HepG2 (cell line): ENCODE data around the gene NOP9. TPM values are rescaled to one million over a fixed set of nuclear protein-coding genes. Genes with fewer than 3 reads are reported as not detected.

Experiments
- CBFB ChIP-seq: sonication (generic); formaldehyde crosslinking; IDR thresholded peaks from 2 replicates; pipeline ENCODE4 v1.4.0; 2020; ENCODE audit warnings: missing genetic modification reagents
- CEBPB ChIP-seq: IDR thresholded peaks from 2 replicates; pipeline ENCODE4 v1.6.1; 2011; ENCODE audit warnings: low read depth, low read length, improper control_type of control experiment, borderline replicate concordance
- DNMT3B ChIP-seq: conservative IDR thresholded peaks from 2 replicates; pipeline ENCODE4 v1.6.1; 2016; ENCODE audit warnings: missing biosample characterization, control low read depth
- MLLT10 ChIP-seq: sonication (generic); formaldehyde crosslinking; IDR thresholded peaks from 2 replicates; pipeline ENCODE4 v1.4.0; 2020; ENCODE audit warnings: missing genetic modification reagents
- PHB2 ChIP-seq: fragments of 450-650 bp; IDR thresholded peaks from 2 replicates; pipeline ENCODE4 v1.6.1; 2018; ENCODE audit not compliant: partially characterized antibody
- SMAD1 ChIP-seq: sonication (generic); formaldehyde crosslinking; IDR thresholded peaks from 2 replicates; pipeline ENCODE4 v1.4.0; 2020; ENCODE audit warnings: missing genetic modification reagents, low read depth, mild to moderate bottlenecking, borderline replicate concordance
- WIZ ChIP-seq: sonication (generic); formaldehyde crosslinking; IDR thresholded peaks from 2 replicates; pipeline ENCODE4 v1.5.1; 2020; ENCODE audit warnings: mild to moderate bottlenecking, missing genetic modification reagents
- ZBTB34 ChIP-seq: sonication (generic); formaldehyde crosslinking; IDR thresholded peaks from 2 replicates; pipeline ENCODE4 v1.8.0; 2022; ENCODE audit warnings: mild to moderate bottlenecking, missing genetic modification reagents
- ZBTB38 ChIP-seq: sonication (generic); formaldehyde crosslinking; IDR thresholded peaks from 2 replicates; pipeline ENCODE4 v1.5.1; 2020; ENCODE audit warnings: mild to moderate bottlenecking, missing genetic modification reagents
- ZBTB46 ChIP-seq: sonication (generic); formaldehyde crosslinking; IDR thresholded peaks from 2 replicates; pipeline ENCODE4 v1.4.0; 2020; ENCODE audit warnings: mild to moderate bottlenecking, missing genetic modification reagents, borderline replicate concordance
- ZFAT ChIP-seq: sonication (generic); formaldehyde crosslinking; conservative IDR thresholded peaks from 2 replicates; pipeline ENCODE4 v1.8.1; 2023; ENCODE audit warnings: missing genetic modification reagents, inconsistent platforms
- ZNF253 ChIP-seq: sonication (generic); formaldehyde crosslinking; IDR thresholded peaks from 2 replicates; pipeline ENCODE4 v1.8.0; 2022; ENCODE audit warnings: mild to moderate bottlenecking, missing genetic modification reagents, borderline replicate concordance
- ZNF382 ChIP-seq: sonication (generic); formaldehyde crosslinking; IDR thresholded peaks from 2 replicates; pipeline ENCODE4 v1.5.0; 2020; ENCODE audit warnings: missing genetic modification reagents, mild to moderate bottlenecking, borderline replicate concordance
- ZNF414 ChIP-seq: sonication (generic); formaldehyde crosslinking; IDR thresholded peaks from 2 replicates; pipeline ENCODE4 v1.5.0; 2020; ENCODE audit warnings: missing genetic modification reagents
- ZNF703 ChIP-seq: sonication (generic); formaldehyde crosslinking; IDR thresholded peaks from 2 replicates; pipeline ENCODE4 v1.5.1; 2020; ENCODE audit warnings: missing genetic modification reagents, mild to moderate bottlenecking, moderate library complexity, borderline replicate concordance
- ZNF749 ChIP-seq: sonication (generic); formaldehyde crosslinking; IDR thresholded peaks from 2 replicates; pipeline ENCODE4 v1.8.0; 2022; ENCODE audit warnings: mild to moderate bottlenecking, missing genetic modification reagents, moderate library complexity, borderline replicate concordance
- ZNF879 ChIP-seq: sonication (generic); formaldehyde crosslinking; IDR thresholded peaks from 2 replicates; pipeline ENCODE4 v1.8.1; 2023; ENCODE audit warnings: missing genetic modification reagents
- polyA plus RNA-seq, 8 experiments: library from polyadenylated mRNA; depleted of rRNA in 3 of 8; stranded (reverse) in 7 of 8; unstranded in 1 of 8; fragments of >200 nt; fragmentation: Illumina TruSeq in 4 of 8; extraction: Trizol in 4 of 8; gene quantifications; 2 replicates each; pipeline versions ENCODE4 v1.2.1 to v1.2.3, GENCODE V29; 2011 to 2016; ENCODE audit warnings: low read depth in 4 of 8, missing spikeins in 1 of 8, mixed read lengths in 1 of 8; ENCODE audit not compliant: insufficient read depth in 1 of 8
- total RNA-seq, 5 experiments: library from RNA; depleted of rRNA; stranded (reverse); fragments of >200 nt; fragmentation: Illumina TruSeq; extraction: Trizol; gene quantifications; 2 replicates each; pipeline ENCODE4 v1.2.3, GENCODE V29; 2016; ENCODE audit warnings: low read depth in 1 of 5
- TF ChIP-seq, protein P1 (sequence below): sonication (generic); formaldehyde crosslinking; IDR thresholded peaks from 2 replicates; pipeline ENCODE4 v1.4.0; 2020; ENCODE audit warnings: missing genetic modification reagents
- TF ChIP-seq, protein P2 (sequence below): sonication (generic); formaldehyde crosslinking; IDR thresholded peaks from 2 replicates; pipeline ENCODE4 v1.4.0; 2020; ENCODE audit warnings: mild to moderate bottlenecking, missing genetic modification reagents

NOP9 gene
- total and polyA plus RNA-seq, 2 of the 13 experiments (the other 11 are each of a cell fraction or from before 2014, with no cell fraction given): 24.5 to 61.6 TPM

DNA sequence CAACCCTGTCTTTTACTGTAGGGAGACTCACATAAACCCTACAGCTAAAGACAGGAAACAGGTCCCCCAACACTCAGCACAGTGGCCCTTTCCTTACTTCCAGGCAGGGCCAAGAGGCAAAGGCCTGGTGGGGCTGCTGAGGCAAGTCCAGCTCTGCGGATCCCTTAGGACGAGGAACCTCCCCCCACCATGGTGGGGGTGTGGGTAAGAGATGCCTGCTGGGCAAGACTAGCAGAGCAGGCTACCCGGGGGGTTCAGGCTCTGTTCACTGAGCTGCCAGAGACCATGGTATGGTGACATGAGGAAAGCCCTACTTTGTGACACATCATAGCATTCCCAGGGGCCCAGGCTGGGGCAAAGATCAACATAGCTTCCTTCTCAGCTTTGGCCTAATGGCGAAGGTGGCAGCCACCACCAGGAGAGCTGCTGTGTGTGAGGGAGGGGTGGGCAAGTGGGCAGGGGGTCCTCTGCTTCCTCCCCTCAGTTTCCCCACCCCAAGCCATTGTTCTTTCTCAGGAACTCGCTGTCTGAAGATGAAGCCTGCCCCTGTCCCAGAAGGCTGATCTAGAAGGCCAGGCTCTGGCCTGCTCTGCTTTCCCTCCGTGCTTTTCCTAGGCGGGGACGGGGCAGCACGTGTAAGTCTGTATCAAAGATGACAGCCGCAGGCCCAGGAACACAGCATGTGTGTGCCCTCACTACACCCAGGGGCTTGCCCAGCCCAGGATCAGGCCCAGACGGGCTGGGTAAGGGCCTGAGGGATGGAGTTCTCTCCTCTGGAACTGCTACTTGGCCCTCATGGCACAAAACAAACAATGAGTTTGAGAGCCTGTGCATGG lies 47.1 kb upstream of the NOP9 start (continued):
- TF ChIP-seq, protein P1, sequence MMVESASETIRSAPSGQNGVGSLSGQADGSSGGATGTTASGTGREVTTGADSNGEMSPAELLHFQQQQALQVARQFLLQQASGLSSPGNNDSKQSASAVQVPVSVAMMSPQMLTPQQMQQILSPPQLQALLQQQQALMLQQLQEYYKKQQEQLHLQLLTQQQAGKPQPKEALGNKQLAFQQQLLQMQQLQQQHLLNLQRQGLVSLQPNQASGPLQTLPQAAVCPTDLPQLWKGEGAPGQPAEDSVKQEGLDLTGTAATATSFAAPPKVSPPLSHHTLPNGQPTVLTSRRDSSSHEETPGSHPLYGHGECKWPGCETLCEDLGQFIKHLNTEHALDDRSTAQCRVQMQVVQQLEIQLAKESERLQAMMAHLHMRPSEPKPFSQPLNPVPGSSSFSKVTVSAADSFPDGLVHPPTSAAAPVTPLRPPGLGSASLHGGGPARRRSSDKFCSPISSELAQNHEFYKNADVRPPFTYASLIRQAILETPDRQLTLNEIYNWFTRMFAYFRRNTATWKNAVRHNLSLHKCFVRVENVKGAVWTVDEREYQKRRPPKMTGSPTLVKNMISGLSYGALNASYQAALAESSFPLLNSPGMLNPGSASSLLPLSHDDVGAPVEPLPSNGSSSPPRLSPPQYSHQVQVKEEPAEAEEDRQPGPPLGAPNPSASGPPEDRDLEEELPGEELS (CRISPR knock-in tag): peak; percentile 67
- TF ChIP-seq ZNF703 (CRISPR knock-in tag) (no peak), WIZ (CRISPR knock-in tag) (peak; percentile 73; the same call in 1 of the 2 replicates), ZFAT (no peak), ZNF879 (CRISPR knock-in tag) (no peak), ZBTB34 (no peak), CEBPB (peak; percentile 50; the same call in 1 of the 2 replicates), ZNF253 (CRISPR knock-in tag) (peak; percentile 64; the same call in 1 of the 2 replicates), MLLT10 (CRISPR knock-in tag) (no peak), DNMT3B (CRISPR knock-in tag) (0 out of 2 replicates have a peak, but pooled peaks have one; percentile 33), SMAD1 (CRISPR knock-in tag) (peak; percentile 89; the same call in 1 of the 2 replicates), ZNF382 (no peak), ZNF414 (CRISPR knock-in tag) (no peak), ZBTB46 (CRISPR knock-in tag) (no peak), CBFB (CRISPR knock-in tag) (no peak), ZNF749 (CRISPR knock-in tag) (peak; percentile 49; the same call in 1 of the 2 replicates), ZBTB38 (CRISPR knock-in tag) (peak; percentile 89), PHB2 (no peak)
- TF ChIP-seq, protein P2, sequence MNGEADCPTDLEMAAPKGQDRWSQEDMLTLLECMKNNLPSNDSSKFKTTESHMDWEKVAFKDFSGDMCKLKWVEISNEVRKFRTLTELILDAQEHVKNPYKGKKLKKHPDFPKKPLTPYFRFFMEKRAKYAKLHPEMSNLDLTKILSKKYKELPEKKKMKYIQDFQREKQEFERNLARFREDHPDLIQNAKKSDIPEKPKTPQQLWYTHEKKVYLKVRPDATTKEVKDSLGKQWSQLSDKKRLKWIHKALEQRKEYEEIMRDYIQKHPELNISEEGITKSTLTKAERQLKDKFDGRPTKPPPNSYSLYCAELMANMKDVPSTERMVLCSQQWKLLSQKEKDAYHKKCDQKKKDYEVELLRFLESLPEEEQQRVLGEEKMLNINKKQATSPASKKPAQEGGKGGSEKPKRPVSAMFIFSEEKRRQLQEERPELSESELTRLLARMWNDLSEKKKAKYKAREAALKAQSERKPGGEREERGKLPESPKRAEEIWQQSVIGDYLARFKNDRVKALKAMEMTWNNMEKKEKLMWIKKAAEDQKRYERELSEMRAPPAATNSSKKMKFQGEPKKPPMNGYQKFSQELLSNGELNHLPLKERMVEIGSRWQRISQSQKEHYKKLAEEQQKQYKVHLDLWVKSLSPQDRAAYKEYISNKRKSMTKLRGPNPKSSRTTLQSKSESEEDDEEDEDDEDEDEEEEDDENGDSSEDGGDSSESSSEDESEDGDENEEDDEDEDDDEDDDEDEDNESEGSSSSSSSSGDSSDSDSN (CRISPR knock-in tag): peak; percentile 78
